HG03108 (cell line): ENCODE data around the gene EPHX1.

Source experiments
- ATAC-seq: cut with Tn5 transposase; IDR thresholded peaks from one replicate; pipeline ENCODE4 v1.9.1; 2021; ENCODE audit warnings: moderate library complexity; ENCODE audit not compliant: unreplicated experiment

EPHX1 gene

DNA sequence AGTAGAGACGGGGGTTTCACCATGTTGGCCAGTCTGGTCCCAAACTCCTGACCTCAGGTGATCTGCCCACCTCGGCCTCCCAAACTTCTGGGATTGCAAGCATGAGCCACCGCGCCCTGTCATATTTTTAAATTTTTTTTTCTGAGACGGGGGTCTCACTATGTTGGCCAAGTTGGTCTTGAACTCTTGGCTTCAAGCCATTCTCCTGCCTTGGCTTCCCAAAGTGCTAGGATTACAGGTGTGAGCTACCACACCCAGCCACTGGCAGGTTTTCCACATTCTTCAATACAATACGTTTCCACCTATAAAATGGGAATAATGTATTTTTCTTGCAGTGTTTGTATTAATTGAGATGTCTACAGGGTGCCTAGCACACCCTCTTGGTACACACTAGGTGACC, 82.4 kb downstream of the EPHX1 start:
- ATAC-seq = no peak
